ENCODE data around the gene ATP5F1C.

Gene ATP5F1C

DNA sequence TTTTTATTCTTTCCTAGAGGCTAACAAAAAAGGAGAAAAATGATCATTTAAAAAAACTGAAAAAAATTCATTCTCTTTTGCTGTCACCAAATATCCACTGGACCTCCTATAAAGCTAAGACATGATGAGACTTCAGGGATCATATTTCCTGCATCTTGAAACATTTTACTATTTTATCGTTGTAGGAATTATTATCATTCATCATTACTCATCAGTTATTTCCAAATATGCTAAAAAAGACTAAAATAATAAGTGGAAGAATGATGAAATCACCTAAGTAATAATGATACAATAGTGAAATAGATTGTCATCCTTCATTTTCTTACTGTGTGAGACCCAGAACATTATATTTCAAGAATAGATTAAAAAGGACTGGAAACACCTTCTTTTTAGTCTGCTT is 58.6 kb downstream of the ATP5F1C start:
- Histone ChIP-seq H3K36me3 (ENCODE audit: control insufficient read depth in 2 of 2, insufficient read depth in 1 of 2, low read length in 2 of 2) (no peaks in the 10 kb centered on the region; a peak in 1 of 3 replicates), H3K4me3 (ENCODE audit: low read depth, low read length) (no peak overlapping the region), H3K27ac (ENCODE audit: extremely low read depth, low read depth, low read length) (no peak overlapping the region), H3K9me3 (ENCODE audit: control insufficient read depth, insufficient read depth, low read depth, low read length) (no peaks in the 10 kb centered on the region), H3K4me1 (ENCODE audit: control insufficient read depth, insufficient read depth, low read length) (no peaks in the 10 kb centered on the region)
- POLR2A ChIA-PET: no interaction called here
- no peak for TF ChIP-seq ZSCAN30 (tag by site-specific recombination; IDR thresholded peaks at IDR 0.05)
- no peak for TF ChIP-seq ZNF302 (tag by site-specific recombination; IDR thresholded peaks at IDR 0.05; ENCODE audit: low read depth)
- TF ChIP-seq, protein P1, sequence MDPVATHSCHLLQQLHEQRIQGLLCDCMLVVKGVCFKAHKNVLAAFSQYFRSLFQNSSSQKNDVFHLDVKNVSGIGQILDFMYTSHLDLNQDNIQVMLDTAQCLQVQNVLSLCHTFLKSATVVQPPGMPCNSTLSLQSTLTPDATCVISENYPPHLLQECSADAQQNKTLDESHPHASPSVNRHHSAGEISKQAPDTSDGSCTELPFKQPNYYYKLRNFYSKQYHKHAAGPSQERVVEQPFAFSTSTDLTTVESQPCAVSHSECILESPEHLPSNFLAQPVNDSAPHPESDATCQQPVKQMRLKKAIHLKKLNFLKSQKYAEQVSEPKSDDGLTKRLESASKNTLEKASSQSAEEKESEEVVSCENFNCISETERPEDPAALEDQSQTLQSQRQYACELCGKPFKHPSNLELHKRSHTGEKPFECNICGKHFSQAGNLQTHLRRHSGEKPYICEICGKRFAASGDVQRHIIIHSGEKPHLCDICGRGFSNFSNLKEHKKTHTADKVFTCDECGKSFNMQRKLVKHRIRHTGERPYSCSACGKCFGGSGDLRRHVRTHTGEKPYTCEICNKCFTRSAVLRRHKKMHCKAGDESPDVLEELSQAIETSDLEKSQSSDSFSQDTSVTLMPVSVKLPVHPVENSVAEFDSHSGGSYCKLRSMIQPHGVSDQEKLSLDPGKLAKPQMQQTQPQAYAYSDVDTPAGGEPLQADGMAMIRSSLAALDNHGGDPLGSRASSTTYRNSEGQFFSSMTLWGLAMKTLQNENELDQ (tag by site-specific recombination; IDR thresholded peaks at IDR 0.05; ENCODE audit: low read depth): no peak
- TF ChIP-seq ZNF48 (tag by site-specific recombination; IDR thresholded peaks at IDR 0.05): no peak
- TF ChIP-seq ZNF747 (tag by site-specific recombination; IDR thresholded peaks at IDR 0.05): no peak
- TF ChIP-seq SALL2 (tag by site-specific recombination; IDR thresholded peaks at IDR 0.05; ENCODE audit: borderline replicate concordance): no peak
- TF ChIP-seq ZNF677 (tag by site-specific recombination; IDR thresholded peaks at IDR 0.05): no peak
- TF ChIP-seq ZNF658 (tag by site-specific recombination; IDR thresholded peaks at IDR 0.05): no peak
- no peak for TF ChIP-seq TCF7L2 (IDR thresholded peaks at IDR 0.05; ENCODE audit: borderline replicate concordance, low read depth, low read length)
- no peak for TF ChIP-seq ZNF585B (tag by site-specific recombination; IDR thresholded peaks at IDR 0.05)
- no peak for TF ChIP-seq ZNF560 (tag by site-specific recombination; IDR thresholded peaks at IDR 0.05; ENCODE audit: borderline replicate concordance)
- TF ChIP-seq PRDM10 (tag by site-specific recombination; IDR thresholded peaks at IDR 0.05): no peak
- TF ChIP-seq ZNF792 (tag by site-specific recombination; IDR thresholded peaks at IDR 0.05): no peak
- no peak for TF ChIP-seq PRDM1 (tag by site-specific recombination; IDR thresholded peaks at IDR 0.05)
- no peak for TF ChIP-seq ZNF23 (tag by site-specific recombination; IDR thresholded peaks at IDR 0.05; ENCODE audit: borderline replicate concordance)
- TF ChIP-seq, protein P2, sequence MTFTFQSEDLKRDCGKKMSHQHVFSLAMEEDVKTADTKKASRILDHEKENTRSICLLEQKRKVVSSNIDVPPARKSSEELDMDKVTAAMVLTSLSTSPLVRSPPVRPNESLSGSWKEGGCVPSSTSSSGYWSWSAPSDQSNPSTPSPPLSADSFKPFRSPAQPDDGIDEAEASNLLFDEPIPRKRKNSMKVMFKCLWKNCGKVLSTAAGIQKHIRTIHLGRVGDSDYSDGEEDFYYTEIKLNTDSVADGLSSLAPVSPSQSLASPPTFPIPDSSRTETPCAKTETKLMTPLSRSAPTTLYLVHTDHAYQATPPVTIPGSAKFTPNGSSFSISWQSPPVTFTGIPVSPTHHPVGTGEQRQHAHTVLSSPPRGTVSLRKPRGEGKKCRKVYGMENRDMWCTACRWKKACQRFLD (tag by site-specific recombination; IDR thresholded peaks at IDR 0.05): no peak
- TF ChIP-seq ZNF514 (tag by site-specific recombination; IDR thresholded peaks at IDR 0.05): no peak
- no peak for TF ChIP-seq ZNF37A (tag by site-specific recombination; IDR thresholded peaks at IDR 0.05)
- TF ChIP-seq ZNF274 (IDR thresholded peaks at IDR 0.05; ENCODE audit: low read length): no peak
- TF ChIP-seq ZNF274 (tag by site-specific recombination; IDR thresholded peaks at IDR 0.05; ENCODE audit: borderline replicate concordance): no peak
- TF ChIP-seq ZNF776 (tag by site-specific recombination; IDR thresholded peaks at IDR 0.05; ENCODE audit: borderline replicate concordance): no peak
- CTCF ChIA-PET: interaction anchor here (0.7 kb wide), 1 partner anchor 106 kb away, joined by 3 read pairs; no protein-coding TSS in a partner anchor
